Hepatic stellate cell (primary cell): ENCODE results near the gene CCDC148.
"Not testable (repeated sequence)": the region's sequence is repeated elsewhere in the genome, so short reads cannot be mapped to it uniquely, and the experiment has no call there.

Source experiments
- DNase-seq: peaks from one replicate; pipeline ENCODE4 v3.0.0; 2011; ENCODE audit warnings: low spot score

CCDC148 gene

DNA sequence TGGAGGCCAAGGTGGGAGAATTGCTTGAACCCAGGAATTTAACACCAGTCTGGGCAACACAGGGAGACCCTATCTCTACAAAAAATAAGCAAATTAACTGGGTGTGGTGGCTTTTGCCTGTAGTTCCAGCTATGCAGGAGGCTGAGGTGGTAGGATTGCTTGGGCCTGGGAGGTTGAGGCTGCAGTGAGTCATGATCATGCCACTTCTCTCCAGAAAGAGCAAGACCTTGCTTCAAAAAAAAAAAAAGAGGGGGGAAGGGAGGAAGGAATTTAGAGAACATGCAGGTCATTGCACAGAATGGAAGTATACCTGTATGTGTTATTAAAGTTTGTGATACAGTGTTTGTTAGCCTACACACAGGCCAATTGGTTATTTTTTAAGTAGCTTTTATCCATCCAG lies 26.0 kb upstream of the CCDC148 start:
- DNase-seq, result no peak

DNA sequence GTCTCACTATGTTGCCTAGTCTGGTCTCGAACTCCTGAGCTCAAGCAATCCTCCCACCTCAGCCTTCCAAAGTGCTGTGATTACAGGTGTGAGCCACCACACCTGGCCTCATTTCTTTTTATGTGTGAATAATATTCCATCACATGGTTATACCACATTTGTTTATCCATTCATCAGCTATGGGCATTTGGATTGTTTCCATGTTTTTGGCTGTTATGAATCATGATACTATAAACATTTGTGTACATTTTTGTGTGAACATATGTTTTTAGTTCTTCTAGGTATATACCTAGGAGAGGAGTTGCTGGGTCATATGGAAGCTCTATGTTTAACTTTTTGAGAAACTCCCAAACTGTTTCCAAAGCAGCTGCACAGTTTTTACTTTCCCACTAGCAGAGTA lies 24.6 kb upstream of the CCDC148 start:
- DNase-seq, result no peak

DNA sequence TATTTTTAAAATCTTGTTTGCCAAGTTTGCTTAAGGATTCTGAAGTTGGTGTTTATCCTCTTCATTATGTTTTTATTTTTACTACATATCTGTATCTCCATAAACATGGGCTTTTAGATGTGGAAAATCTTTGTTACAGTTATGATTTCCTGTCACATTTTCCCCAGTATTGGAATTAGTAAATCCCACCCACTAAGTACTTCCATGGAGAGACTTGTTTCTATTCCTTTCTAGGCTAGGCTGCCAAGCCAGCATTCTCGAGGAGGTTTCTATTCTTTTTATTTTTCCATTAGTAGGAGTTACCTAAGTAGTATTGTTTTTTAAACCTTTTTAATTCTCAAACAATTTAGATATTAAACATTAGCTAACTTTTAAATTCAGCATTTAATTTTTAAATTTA lies 22.3 kb upstream of the CCDC148 start:
- no peak for DNase-seq

DNA sequence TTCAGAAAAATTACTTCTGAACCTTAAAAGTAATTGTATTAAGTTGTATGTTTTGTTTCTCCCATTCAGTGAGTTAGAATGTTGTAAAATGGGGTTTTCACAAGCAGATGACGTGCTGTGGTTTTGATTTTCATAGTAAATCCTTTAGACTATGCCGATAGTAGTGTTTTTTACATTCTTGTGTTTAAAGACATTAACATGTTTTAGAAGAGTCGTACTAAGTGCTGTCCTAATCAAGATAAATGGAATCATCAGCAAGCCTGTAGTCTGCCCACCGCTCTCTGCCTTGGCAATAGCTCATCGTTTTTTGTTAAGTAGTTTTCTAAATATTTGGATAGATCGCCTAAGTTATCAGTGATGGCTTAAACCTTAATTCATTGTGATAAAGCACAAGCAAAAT lies 21.7 kb upstream of the CCDC148 start:
- no peak for DNase-seq

DNA sequence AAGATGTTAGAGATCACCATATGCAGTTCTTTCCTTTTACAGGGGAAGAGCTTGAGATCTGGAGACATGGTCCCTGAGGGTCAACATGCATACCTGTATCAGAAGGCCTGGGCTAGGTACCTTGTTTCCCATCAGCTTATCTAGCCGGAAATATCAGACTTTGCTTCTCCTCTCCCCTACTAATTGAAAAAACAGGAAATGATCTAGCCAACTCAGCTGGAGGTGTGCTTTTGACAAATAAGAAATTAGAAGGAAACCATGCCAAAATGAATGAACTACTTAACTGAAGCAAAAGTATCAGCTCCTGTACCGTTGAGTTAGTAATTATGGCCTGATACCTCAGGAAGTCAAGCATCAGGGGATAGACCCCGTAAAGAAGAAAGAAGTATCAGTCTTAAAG lies 20.6 kb upstream of the CCDC148 start:
- no peak for DNase-seq

DNA sequence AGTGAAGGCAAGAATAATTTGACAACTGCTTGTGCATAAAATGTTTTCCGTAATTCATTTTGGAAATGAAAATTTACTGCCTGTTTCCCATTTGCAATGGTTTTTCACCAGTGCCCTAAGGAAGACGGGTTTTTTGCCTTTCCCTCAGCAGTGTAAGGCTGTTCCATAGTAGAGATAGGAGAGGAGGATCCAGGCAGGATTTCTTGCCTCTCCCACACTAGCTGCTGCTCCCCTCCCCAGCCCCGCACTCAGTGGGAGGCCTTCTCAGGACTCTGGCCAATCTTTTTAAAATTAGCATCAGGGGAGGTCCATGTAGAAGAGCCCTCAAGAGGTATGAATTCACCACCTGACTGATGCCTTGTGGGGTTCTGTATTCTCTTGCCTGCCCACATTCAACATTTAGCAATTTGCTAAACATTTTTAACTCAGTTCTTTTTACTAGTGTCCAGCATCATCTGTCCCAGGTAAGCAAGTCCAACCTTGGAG lies 18.0 kb upstream of the CCDC148 start:
- DNase-seq, result not testable (repeated sequence)

DNA sequence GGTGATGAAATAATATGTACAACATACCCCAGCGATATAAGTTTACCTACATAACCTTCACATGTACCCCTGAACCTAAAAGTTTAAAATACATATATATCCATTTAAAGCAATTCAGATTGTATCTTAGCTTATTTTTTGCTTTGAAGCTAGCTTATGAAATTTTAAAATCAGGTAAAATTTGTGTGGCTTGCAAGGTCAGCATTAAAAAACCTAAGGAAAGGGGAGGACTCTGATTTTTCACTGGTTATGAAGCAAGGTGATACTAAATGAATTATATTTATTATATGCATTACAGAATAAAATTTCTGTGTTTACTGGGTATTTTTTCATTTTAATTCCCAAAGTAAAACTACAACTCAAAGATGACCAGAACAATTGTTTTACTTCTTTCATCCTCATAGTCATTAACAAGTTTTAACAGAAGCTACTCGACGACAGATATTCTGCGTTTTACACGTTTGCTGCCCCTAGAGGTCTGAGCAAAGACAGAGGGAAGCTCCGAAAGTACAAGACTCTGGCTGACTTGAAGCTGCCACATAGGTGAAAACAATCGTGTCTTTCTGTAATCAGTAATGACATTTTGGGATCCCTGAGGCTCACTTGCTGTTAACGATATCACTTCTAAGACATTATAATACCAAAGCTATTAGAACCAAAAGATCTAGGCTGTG lies 17.3 kb upstream of the CCDC148 start:
- DNase-seq, result no peak

DNA sequence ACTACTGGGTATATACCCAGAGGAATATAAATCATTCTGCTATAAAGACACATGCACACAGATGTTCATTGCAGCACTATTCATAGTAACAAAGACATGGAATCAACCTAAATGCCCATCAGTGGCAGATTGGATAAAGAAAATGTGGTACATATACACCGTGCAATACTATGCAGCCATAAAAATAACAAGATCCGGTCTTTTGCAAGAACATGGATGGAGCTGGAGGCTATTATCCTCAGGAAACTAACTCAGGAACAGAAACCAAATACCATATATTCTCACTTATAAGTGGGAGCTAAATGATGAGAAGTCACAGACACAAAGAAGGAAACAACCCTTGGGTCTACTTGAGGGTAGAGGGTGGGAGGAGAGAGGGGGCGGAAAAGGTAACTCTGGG lies 16.7 kb upstream of the CCDC148 start:
- not testable (repeated sequence) for DNase-seq

DNA sequence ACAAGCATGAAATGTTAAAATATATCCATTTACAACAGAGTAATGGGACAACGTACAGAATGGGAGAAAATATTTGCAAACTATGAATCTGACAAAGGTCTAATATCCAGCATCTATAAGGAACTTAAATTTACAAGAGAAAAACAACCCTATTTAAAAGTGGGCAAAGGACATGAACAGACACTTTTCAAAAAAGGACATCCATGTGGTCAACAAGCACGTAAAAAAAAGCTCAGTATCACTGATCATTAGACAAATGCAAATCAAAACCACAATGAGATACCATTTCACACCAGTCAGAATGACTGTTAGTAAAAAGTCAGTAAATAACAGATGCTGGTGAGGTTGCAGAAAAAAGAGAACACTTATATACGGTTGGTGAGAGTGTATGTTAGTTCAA lies 16.3 kb upstream of the CCDC148 start:
- not testable (repeated sequence) for DNase-seq

DNA sequence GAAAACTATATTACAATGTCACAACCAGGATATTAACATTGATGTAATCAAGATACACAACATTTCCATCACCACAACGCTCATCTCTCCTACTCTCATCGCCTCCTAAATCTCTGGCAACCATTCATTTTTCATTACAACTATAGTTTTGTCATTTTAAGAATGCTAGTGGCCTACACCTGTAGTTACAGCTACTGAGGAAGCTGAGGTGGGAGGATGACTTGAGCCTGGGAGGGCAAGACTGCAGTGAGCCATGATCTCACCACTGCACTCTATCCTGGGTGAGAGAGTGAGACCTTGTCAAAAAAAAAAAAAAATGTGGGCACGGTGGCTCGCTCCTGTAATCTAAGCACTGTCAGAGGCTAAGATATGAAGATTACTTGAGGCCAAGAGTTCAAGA lies 10.7 kb upstream of the CCDC148 start:
- DNase-seq, result no peak

DNA sequence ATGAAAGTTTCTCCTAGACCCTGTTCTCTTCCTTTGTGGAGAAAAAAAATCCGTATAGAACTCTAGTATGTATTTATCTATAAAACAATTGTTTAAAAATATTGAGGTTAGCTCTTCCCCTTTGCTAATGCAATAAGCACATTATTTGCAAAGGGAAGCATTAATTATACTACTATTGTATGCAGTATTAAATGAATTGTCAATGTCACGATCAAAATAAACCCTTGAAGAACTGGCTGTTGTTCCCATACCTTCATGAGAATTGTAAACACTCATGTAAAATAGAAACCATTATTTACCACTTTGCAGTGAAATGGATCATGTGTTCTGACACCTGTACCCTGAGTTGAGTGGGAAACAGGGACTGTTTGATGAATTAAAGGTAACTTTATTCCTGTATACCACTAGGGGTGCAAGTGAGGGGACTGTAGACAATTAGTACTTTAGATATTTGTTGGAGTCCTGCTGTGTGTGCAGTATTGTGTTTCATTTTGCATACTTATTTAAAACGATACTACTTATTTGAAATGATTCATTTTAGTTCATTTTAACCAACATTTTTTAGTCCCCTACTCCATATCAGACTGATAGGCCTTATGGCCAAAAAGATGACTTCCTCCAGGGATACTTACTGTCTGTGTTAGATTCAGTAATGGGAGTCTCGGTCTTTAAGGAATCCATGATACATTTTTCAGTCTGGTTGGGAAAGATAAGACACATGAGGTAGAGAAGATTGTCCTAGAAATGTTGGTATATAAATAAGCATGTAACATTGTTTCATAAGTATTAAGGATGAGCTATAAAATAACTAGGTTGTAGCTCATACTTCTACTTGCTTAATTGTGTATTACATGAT lies 8.1 kb upstream of the CCDC148 start:
- no peak for DNase-seq

DNA sequence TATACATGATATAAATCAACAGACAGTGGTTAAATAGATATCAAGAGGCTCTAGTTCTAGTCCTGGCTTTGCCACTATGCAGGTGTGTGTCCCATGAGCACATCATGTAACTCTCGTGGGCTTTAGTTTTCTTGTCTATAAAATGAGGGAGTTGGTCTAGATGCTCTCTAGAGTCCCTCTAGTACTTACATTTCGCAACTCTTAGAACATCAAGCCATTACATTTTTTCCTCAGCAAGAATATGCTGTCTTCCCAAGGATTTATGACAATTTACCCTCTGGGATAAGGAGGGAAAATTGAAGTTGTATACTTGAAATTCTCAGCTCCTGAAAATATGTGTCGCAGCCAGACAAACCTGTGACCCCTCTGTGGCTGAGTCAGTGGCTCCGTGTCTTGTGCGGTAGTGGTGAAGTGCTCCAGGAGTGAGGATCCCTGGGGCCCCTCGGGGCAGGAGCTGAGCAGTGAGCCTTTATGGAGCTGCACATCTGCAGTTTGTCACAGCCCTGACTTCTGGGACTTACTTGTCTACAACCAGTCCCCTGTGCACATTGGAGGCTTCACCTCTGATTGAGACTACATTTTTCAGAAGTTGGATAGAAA lies 7.0 kb upstream of the CCDC148 start:
- DNase-seq, result no peak

DNA sequence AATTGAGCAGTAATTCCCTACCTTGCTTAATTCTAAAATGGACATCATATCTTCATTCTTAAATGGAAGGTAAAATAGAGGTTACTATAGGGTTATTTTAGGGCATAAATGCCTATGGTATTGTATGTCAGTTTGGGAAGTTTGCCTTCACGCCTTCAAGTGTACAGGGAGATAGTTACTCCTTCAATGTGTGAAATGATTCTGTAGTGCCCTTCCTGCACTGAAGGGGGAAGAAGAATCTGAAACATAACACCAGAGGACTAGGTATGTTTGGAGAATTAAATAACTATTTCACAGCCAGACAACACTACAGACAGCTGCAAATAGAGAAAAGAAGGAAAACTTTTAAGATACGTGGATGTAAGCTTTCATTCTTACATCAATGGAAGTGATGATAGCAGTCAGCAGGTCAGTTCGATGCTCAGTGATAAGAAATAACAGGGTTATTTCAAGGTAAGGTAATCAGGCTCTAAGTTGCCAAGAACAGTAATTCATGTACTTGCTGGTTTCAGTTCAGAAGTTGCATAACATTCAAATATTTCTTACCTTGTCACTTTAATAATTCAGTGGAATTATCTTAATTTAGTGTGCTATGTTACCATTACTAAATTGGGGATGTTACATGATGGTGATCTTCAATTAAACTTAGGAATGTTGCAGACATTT lies 4.2 kb upstream of the CCDC148 start:
- no peak for DNase-seq

DNA sequence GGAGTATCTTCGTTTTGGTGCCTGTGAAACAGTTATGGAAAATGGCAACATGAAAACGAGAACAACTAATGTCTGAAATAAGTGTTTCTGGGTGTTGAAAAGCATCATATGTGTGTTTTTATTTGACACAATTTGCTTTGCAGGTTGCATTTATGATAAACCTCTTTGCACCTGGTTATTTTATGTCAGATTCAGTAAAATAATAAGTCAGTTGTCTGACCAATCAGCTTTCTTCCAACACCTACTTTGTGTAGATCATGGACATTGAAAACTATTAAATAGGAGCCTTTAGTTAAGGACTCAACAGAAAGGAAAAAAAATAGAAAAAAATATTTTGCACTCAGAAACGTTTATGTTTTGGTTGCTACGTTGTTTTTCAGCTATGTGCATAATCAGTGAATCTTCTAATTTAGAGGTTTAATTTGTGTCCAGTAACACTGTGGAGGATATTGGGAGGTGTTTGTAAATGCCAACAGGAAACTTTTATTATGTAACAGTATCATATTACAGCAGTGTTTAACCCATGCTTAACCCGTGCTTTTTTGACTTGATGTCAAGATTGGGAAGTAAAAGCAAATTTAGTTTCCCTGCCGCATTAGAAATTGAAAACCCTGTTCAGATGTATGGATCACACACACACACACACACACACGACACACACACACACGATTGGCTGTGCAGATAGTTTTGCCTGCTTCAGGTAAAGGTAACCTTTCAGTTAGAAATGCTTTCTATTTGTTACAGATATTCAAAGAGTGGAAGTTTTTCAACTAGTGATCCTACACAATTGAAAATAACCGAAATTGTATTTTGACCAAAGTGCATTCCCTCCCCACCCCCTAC lies 2.8 kb upstream of the CCDC148 start:
- DNase-seq, result no peak

DNA sequence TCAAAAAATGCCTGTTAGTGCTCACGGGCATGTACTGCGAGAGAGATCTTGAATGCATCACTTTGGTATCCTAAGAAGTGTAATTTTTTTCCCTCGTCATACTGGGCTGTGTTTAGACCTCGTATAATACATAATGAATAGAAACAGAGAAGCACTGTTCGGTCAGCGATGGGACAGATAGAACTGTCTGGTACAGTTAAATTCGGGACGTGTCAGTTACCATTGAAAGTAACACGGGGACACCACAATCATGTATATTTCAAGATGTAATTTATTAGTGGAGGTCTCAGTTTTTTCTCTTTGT lies 2.0 kb upstream of the CCDC148 start:
- DNase-seq, result no peak

DNA sequence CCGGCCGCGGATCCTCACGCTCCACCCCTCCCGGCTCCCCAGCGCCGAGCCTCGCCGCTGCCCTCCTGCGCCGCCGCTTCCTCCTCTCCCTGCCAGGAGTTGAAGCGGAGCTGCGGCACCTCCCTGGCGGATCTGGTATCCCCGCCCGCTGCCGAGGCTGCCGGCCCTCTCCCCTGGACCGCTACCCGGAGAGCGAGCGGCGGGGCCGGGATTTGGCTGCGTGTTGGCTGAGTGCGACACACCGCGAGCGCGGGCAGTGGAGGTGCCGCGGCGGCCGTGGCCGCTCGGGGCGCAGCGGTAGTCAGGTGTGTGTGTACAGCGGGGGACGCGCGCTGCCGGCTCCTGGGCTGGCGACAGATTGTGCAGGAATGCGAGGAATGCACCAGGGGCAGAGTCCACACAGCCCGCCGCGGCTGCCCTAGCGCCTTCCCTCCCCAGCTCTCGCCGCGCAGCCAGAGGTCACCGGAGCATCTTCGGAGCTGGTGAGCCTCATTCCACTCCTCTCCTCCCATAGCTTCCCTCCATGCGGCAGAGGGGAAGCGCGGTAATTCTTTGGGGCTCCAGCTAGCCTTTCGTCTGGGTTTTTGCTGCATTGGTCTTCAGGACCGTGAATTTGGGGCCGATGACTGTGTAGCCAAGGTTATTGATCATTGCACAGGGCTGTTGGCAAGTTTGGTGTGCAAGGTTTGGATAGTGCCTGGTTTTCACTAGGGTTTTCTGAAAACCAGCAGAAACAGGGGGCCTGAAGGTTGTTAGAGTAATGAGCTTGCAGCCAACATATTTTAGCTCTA lies 1.5 kb upstream of the CCDC148 start:
- peak; percentile 59 for DNase-seq

DNA sequence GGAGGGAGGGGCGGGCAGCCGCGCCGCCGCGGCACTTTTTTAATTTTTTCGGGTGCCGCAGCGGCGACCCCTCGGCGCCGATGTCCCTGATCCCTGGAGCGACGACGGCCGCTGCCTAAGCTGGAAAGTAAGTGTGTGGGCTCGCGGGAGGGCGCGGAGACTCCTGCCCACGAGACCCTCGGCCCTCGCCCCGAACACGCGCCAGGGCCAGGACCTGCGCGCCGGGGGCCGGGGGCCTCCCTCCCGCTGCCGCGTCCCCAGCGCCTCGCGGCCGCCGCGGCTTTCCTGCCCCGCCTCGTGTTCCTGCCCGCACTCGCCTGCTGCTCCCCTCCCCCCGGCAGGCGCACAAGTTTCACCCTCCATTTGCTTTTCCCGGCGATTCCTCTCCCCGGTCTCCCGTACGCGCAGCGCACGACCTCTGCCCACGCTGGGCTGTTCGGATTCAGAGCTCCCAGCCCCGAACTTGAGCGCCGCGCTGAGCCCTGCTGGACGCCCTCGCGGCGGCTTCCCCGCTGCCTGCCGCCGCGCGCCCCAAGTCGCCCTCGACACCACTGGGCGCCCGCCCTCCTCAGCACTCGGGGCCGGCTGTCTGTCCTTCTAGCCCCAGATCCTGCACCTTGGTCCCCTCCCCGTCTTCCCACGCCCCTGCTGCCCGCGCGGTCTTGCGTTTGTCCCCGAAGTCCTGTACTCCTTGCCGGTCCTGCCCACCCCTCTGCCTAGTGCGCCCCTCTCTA lies 706 bp upstream of the CCDC148 start:
- DNase-seq, result peak; percentile 60

DNA sequence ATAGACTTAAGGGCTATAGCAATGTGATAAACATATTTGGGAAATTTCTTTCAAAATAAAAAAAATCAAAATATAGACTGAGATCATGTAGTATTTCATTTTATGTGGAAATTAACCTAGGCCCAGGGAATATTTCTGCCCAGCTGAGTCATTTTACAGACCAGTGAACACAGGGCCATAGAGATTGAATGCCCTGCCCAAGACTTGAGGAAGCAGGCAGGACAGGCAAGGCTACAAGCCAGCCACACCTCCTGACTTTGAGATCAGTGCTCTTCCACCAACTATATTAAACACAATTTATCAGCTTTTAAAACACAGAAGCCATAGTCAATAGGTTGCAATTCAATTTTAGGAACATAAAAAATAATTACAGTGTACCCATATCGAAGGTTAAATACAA lies 12.9 kb downstream of the CCDC148 start:
- no peak for DNase-seq

DNA sequence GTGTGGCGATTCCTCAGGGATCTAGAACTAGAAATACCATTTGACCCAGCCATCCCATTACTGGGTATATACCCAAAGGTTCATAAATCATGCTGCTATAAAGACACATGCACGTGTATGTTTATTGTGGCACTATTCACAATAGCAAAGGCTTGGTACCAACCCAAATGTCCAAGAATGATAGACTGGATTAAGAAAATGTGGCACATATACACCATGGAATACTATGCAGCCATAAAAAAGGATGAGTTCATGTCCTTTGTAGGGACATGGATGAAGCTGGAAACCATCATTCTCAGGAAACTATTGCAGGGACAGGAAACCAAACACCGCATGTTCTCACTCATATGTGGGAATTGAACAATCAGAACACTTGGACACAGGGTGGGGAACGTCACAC lies 17.5 kb downstream of the CCDC148 start:
- DNase-seq, result not testable (repeated sequence)

DNA sequence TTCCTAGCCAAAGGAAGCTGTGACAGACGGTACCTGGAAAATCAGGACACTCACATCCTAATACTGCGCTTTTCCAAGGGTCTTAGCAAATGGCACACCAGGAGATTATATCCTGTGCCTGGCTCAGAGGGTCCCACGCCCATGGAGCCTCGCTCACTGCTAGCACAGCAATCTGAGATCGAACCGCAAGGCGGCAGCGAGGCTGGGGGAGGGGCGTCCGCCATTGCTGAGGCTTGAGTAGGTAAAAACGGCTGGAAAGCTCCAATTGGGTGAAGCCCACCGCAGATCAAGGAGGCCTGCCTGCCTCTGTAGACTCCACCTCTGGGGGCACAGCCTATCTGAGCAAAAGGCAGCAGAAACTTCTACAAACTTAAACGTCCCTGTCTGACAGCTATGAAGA lies 22.8 kb downstream of the CCDC148 start:
- not testable (repeated sequence) for DNase-seq
